SK-MEL-5 (cell line): ENCODE data around the gene LY6G6D. TPM values are rescaled to one million over a fixed set of nuclear protein-coding genes. Genes with fewer than 3 reads are reported as not detected.

Experiments
- DNase-seq: peaks from one replicate; pipeline ENCODE4 v3.0.0-alpha.2; 2016; ENCODE audit warnings: low read depth, low spot score
- in situ Hi-C: cut with HindIII; loops from 2 replicates; pipeline ENCODE4 v1.10.0; 2016; ENCODE audit warnings: low sequenced_read_pairs, high pct_unique_total_duplicates, low pct_unique_long_range_greater_than_20kb
- total RNA-seq: library from RNA; depleted of rRNA; stranded (reverse); fragments of >200 nt; shearing (Covaris generic); gene quantifications from 2 replicates; pipeline ENCODE4 v1.2.3, GENCODE V29; 2014

Gene LY6G6D
- total RNA-seq, 1 experiment from 2014 or later: not detected

DNA sequence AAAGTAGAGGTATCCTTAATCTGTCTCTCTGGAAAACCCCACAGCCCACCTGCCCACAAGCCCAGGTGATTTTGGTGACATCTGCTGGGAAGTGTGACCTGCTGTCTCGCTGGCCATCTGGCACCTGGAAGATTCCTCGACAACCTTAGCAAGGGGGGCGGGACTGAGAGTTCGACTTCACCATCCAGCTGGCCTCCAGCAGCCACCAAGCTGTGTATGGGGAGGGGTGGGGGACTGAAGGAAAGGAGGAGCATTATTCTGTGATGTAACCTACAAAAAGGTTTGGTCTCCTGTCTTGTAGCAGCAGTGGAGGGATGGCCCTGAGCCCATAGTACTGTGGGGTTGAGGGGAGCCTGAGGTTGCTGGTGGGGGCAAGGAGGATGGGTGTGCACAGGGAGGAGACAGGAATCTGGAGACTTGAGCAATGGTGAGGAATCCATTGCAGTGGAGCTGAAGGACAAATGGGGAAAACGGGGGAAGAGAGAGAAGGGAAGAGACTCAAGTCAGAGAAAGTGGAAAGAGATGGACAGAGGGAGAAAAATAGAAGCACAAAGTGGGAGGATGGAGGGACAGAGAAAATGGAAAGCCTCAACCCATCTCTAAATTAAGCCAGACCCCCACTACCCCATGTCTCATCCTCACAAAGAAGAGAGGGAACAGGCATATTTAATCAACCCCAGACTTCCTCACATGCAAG is 4.5 kb upstream of the LY6G6D start:
- DNase-seq: no peak
- in situ Hi-C loops: no loop called here

DNA sequence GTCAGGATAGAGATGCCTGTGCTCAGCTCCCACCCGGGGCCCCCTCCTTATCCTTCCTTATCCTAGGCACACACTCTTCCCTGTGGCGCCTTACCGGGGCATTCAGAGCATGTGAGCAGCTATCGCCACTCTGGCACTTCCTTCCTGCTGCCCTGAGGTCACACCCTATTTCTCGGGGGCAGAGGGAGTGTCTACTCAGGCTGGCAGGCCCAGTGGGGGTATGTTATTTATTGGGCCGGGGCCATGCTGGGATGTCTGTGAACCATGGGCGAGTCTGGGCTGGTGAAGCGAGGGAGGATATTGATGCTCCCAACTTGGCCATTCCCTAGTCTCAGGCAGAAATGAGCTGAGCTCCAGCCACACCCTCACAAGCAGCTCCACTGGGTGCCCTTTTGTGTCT is 3.9 kb upstream of the LY6G6D start:
- in situ Hi-C loops: no loop called here
- DNase-seq: no peak

DNA sequence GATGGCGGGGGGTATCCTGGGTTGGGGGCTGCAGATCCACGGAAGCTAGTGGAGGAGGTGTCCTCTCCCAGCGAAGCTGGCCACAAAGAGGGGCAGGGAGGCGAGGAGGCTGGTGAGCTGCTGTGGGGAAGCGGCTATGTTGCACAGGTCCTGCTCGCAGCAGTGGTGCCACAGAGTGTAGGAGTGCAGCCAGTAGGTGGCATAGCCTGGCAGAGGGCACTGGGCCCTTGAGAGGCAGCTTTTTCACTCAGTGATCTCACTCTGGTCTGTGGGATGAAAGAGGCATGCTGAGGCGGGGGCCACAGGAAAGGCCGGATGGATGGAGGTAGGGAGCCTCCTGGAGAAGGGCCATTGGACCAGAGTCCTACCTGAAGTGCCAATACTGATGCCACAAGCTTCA is 2.9 kb upstream of the LY6G6D start:
- DNase-seq: peak; percentile 17
- in situ Hi-C loops: no loop called here

DNA sequence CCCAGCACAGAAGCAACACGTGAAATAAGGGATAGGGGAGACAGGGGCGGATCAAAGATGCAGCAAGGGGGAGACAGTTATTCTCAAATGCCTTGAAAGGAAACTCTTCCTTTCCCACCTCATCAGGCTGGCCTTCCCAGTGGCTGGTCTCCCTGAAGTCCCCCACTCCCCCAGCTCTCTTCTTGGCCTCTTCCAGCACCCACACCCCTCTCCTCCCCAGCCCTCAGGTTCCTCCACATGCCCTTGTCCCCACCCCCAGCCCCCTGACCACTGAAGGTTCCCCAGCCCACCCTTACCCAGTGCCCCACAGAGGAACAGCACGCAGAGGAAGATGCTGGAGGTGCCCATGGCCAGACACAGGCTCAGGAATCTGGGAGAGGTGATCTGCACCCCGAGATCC is 1.7 kb upstream of the LY6G6D start:
- DNase-seq: no peak
- in situ Hi-C loops: no loop called here

DNA sequence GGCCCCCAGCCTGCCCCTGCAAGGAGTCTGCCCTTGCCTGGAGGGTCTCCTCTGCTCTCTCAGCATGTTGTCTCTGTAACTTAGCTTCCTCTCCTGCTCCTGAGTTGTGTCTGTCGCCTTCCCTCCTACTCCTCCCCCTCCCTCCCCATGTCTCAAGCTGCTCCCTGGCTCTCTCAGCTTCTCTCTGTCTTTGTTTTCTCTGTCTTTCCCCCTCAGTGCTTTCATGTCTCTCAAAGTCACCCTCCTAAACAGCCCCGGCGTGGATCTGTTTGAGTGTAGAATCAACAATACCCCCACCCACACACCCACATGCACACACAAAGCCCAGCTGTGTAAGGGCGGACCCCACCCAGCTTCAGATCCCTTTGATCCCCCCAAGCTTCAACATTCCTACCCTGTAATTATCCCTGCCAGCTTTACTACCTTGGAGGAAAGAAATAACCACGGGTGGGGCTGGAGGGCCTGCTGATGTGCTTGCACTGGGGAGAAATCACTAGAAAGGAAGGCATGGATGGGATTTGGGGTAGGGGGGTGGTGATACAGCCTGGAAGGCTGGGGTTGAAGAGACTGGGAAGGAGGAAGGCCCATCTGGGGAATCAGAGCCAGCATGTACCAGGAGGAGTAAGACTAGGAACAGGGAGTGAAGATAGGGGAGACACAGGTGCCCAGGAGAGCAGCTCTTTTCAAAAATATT is 1.0 kb upstream of the LY6G6D start:
- in situ Hi-C loops: no loop called here
- no peak for DNase-seq

DNA sequence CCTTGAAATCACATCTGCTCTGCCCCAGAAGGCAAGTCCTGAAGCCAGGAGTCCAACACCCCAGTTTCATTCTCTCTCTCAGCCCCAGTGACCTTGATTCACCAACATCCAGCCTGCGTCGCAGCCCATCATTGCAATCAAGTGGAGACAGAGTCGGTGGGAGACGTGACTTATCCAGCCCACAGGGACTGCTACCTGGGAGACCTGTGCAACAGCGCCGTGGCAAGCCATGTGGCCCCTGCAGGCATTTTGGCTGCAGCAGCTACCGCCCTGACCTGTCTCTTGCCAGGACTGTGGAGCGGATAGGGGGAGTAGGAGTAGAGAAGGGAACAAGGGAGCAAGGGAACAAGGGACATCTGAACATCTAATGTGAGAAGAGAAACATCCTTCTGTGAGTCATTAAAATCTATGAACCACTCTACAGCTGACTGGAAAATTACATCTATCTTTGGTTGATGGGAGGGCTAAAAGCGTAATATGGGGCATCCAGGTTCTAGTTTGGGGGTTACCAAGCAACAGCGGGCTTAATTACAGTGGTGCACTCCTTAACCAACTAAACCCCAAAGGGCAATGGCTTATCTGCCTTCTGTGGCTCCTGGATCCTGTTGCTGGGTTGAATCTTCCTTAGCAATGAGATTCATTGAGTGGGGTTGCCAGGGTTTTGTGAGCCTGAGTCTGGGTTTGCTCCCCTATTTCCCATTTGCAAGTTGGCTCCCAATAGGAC is 2.5 kb downstream of the LY6G6D start:
- in situ Hi-C loops: no loop called here
- no peak for DNase-seq

DNA sequence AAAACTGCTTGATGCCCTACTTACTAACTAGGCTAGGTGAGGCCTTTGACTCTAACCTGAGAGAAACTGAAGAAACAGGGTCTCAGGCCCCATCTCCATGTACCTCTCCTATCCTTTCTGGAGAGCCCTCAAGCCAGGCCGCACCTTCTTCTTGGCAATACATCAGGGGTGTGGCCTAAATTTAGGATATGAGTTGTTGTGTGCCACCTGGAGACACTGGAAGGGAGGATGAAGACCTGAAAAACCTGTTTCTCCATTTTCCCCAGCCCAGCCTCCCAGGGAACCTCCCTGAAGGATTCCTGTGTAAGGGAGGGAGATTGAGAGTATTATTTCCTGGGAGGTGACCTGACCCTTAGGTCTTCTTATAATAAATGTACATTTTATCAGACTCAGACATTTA is 3.1 kb downstream of the LY6G6D start:
- in situ Hi-C loops: no loop called here
- DNase-seq: no peak

DNA sequence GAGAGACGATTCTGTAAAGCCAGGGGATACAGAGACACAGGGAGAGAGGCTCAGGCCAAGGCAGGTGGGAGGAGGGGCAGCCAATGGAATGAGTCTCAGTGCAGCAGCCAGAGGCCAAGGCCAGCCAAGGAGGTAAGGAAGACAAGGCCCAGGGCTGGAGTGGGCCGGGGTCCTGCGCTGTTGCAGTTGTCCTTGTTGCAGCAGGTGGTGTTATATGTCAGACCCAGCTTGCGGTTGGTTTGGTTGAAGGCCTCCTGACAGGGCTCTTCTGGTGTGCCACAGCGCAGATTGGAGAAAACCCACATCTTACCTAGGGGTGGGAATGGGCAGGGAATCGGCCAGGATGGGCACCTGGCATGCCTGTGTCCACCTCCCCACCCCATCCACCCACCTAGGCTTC is 3.9 kb downstream of the LY6G6D start:
- no peak for DNase-seq
- in situ Hi-C loops: no loop called here

DNA sequence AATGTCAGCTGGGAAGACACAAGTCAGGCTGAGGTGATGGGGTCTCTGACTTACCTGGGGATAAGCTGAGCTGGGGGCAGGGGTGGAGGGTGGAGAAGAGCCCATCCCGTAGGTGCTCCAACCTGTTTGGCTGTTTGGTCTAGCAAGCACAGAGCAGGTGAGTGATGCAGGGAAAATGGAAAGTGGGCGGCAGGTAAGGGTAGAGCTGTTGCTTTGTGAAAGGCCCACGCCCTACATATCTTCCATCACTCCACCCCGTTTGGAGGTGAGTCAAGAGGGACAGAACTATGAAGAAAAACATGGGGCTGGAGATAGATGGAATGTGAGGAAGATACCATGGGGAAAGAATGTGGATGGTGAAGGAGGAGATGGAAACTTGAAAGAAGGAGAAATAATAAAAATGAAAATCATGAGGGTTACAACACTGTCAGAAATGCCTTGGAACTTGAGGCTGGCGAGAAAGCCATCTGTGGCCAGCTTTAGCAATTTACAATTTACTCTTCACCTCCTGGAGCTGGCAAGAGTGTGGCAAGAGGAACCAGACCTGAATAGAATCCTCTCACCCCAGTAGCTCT is 5.1 kb downstream of the LY6G6D start:
- in situ Hi-C loops: no loop called here

DNA sequence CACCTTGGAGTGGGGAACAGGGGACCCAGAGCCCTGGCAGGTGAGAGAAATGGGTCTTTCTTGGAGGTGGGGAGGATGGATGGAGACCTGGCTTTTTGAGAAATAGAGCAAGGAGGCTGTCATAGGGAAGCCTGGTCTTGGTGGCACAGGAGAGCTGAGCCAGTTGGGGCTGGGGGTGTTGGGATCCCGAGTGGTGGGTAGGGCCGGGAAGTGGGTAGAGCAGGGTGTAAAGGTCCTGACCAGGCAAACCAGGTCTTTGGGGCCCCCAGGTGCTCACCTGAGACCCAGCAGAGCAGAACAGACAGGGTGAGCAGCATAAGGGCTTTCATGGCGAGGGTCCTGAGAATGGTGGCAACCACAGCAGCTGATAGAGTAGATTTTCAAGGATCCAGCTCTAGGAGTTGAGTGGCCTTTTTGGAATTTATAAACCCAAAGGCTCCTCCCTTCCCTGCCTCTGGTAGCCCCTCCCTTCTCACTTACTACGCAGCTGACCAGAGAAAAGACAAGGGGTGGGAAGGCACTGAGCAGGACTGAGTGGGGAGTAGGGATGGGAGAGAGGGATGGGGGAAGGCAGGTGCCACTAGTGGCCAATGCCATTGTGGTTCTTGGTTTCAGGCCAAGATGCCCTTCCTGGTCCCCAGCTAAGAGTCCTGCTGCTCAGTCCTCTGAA is 6.3 kb downstream of the LY6G6D start, which contains the start of gene LY6G6C:
LY6G6C (minus strand) TSS at position 396 of the 670 bp plus-strand sequence; CDS start at position 329, 67 bp downstream.
- no peak for DNase-seq
- in situ Hi-C loops: no loop called here

More for the DNA sequence above, 5.1 kb downstream of the LY6G6D start:
- no peak for DNase-seq

DNA sequence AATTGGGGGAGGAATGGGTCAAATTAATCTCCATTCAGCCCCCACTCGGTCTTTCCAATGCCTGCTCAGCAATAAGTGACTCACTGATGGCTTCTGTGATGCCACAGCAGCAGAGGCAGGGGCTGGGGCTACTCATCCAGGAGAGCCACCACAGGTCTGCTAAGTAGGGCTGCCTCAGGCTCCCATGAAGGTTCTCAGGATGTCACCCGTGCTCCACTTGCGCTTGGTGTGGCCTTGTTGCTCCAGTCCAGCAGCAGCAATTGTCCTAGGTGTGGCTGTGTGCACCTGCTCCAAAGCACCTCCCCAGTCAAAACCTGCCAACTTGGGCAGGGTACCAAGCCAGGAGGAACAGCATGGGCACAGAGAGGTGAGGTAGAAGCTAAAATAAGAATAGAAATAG is 7.0 kb downstream of the LY6G6D start:
- in situ Hi-C loops: no loop called here

DNA sequence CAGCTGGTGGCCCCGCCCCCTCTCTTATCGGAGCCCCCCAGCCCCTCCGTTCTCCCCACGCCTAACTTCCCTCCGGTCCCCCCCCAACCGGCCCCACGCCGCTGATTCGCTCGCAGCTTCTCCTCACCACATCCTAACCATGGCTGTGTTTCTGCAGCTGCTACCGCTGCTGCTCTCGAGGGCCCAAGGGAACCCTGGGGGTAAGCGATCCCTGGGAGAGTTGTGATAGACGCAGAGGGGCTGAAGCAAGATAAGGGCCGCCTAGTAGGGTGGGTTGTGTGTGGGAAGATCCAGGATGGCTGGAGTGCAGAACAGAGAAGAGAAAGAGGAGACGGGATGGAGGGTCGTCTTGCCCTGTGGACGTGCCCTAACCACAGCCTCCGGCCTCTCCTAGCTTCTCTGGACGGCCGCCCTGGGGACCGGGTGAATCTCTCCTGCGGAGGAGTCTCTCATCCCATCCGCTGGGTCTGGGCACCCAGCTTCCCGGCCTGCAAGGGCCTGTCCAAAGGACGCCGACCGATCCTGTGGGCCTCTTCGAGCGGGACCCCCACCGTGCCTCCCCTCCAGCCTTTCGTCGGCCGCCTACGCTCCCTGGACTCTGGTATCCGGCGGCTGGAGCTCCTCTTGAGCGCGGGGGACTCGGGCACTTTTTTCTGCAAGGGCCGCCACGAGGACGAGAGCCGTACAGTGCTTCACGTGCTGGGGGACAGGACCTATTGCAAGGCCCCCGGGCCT is 8.3 kb downstream of the LY6G6D start, which contains the start of gene MPIG6B:
MPIG6B (plus strand) TSS at position 129 of the 735 bp plus-strand sequence; CDS start at position 140, 11 bp downstream.
- DNase-seq: no peak
- in situ Hi-C loops: no loop called here

More for the DNA sequence above, 7.0 kb downstream of the LY6G6D start:
- no peak for DNase-seq

DNA sequence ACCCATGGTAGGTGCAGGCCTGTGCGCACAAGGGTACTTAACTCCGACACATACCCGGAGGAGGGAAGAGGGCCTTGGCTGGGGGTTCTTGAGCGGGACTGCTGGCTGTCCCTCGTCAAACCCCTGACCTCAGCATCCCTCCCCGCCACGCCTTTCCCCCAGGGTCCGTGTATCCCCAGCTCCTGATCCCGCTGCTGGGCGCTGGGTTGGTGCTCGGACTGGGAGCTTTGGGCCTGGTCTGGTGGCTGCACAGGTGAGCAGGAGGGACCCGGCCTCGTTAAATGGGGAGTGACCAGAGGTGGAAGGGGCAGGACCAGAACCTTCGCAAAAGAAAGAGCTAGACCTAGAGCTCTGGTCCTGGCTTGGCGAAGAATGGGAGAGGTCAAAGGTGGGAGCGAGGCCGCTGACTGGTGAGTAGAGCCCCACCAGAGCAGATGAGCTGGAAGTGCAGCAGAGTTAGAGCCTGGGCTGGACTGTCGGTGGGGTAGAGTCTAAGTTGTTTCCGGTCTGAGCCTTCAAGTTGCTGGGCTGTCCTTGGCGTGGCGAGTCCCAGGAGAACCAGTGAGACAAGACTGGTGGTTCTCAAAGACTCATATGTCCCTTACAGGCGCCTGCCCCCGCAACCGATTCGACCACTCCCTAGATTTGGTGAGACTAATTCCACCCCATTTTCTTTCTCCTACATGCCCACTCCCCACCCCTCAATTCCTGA is 9.0 kb downstream of the LY6G6D start:
- in situ Hi-C loops: no loop called here
- no peak for DNase-seq

DNA sequence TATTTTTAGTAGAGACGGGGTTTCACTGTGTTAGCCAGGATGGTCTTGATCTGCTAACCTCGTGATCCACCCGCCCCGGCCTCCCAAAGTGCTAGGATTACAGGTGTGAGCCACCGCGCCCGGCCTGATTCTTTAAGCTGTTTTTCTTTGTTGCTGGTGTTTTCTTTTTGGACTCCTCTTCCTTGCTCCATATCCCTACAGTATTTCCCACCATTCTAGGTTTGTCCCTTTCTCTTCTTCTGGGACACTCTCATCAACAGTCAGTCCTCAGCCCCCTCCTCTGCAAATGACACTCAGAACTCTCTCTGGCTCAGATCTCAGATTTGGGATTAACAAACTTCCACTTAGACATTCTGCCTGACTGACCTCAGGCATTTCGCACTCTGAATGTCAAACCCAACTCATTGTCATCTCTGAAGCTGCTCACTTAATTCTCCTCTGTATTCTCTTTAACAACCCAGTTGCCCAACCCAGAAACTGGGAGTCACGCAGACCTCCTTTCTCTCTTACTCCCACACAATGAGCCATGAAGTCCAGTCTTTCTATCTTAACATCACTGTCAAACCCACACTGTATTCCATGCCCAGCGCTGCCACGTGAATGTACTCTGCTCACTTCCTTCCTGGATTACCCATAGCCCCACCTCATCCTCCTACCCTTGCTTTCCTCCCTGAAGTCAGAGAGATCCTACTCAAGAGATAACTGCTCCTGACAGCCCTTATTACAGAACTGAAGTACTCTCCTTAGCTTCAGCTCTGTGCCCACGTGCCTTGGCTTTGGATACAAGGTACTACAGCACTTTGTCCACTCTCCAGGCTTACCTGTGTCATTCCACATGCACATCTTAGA is 10.6 kb downstream of the LY6G6D start:
- in situ Hi-C loops: no loop called here
- DNase-seq: peak; percentile 48

DNA sequence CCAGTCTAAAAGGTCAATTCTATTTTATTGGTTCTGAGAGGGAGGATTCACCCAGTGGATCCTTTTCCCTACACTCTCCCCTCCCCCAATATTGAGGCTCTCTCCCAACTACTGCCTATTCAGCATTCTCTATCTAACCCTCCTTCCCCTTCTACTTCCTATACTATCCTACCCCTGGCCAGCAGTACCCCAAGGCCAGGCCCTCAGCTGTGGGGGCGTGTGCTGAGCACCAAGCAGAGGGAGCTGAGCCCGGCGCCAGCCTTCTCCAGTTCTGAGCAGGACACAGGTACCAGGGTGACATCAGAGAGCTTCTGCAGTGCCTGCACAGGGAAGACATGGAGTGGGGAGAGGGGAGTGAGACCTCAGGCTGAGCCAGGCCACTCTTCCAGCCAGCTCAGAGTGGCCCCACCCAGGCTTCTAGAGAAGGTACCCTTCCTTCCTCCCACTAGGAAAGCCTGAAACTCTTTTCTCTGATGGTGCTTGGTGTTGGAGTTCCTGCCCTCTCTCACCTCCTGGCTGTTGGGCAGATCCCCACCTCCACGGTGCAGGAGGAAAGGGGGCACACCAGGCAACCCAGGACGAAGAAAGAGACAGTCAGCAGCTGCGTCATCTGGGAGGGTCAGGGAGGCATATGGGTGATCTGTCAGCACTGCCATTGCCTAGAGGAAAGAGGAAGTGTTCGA is 12.0 kb downstream of the LY6G6D start:
- in situ Hi-C loops: no loop called here
- DNase-seq: no peak
